HG02938 (cell line): ENCODE data around the gene C12orf75.

Experiments used
- ATAC-seq: cut with Tn5 transposase; IDR thresholded peaks from one replicate; pipeline ENCODE4 v1.9.1; 2021; ENCODE audit warnings: mild to moderate bottlenecking, moderate library complexity; ENCODE audit not compliant: unreplicated experiment

Gene C12orf75

GRCh38 chr12:105413911-105414487 is 83.5 kb downstream of the C12orf75 start:
- ATAC-seq = no peak

GRCh38 chr12:105417732-105418131 is 87.2 kb downstream of the C12orf75 start:
- no peak for ATAC-seq

GRCh38 chr12:105418229-105418628 is 87.7 kb downstream of the C12orf75 start:
- no peak for ATAC-seq

GRCh38 chr12:105418821-105419291 is 88.4 kb downstream of the C12orf75 start:
- ATAC-seq = no peak

GRCh38 chr12:105419606-105420005 is 89.1 kb downstream of the C12orf75 start:
- no peak for ATAC-seq

GRCh38 chr12:105420046-105420445 is 89.6 kb downstream of the C12orf75 start:
- no peak for ATAC-seq

- ATAC-seq = peak; percentile 58
Observed at GRCh38 chr12:105420659-105421240, 90.3 kb downstream of the C12orf75 start.
